Ovary (tissue), 9 donors: ENCODE measurements around the gene ARHGAP10. TPM values are rescaled to one million over a fixed set of nuclear protein-coding genes. Genes with fewer than 3 reads are reported as not detected.

ENCODE experiments used
- DNase-seq, 5 donors: peaks; one replicate each; pipeline ENCODE4 v3.0.0-alpha.2; 2019 to 2020
- H3K27ac ChIP-seq, 2 donors: fragments of 200-600 bp; one replicate each; pipeline versions ENCODE4 v1.5.1 to v1.8.0; 2019 to 2022
- H3K27me3 ChIP-seq: fragments of 200-600 bp; one replicate; pipeline ENCODE4 v1.8.0; 2022
- H3K36me3 ChIP-seq: fragments of 200-600 bp; sonication (generic); one replicate; pipeline ENCODE4 v1.5.1; 2019
- H3K4me1 ChIP-seq: one replicate; pipeline ENCODE4 v1.8.1; 2013; ENCODE audit warnings: mild to moderate bottlenecking, moderate library complexity; ENCODE audit not compliant: insufficient read depth
- H3K4me3 ChIP-seq: fragments of 200-600 bp; sonication (generic); one replicate; pipeline ENCODE4 v1.5.1; 2017
- H3K9me3 ChIP-seq, 2 donors: fragments of 200-600 bp in 1 of 2; sonication (generic) in 1 of 2; one replicate each; pipeline versions ENCODE4 v1.5.1 to v1.8.1; 2013 to 2019; ENCODE audit warnings: mild to moderate bottlenecking in 1 of 2, moderate library complexity in 1 of 2
- CTCF ChIP-seq, 3 donors: fragments of 450-650 bp in 2 of 3; fragments of 200-600 bp in 1 of 3; IDR thresholded peaks; one replicate each; pipeline versions ENCODE4 v1.5.1 to v1.8.0; 2016 to 2022; ENCODE audit warnings: antibody characterized with exemption in 3 of 3, mild to moderate bottlenecking in 1 of 3
- EP300 ChIP-seq: sonication (generic); formaldehyde crosslinking; IDR thresholded peaks from one replicate; pipeline ENCODE4 v1.6.1; 2017; ENCODE audit warnings: antibody characterized with exemption
- POLR2A ChIP-seq: fragments of 450-650 bp; IDR thresholded peaks from one replicate; pipeline ENCODE4 v1.6.1; 2017; ENCODE audit warnings: antibody characterized with exemption, mild to moderate bottlenecking, moderate library complexity
- WGBS, 3 donors: extraction: QIAGEN DNeasy Blood & Tissue Kit in 1 of 3; methylation state at CpG; one replicate each; pipeline versions ENCODE4 v1.1.5 to v1.1.7; 2013 to 2017; 5-methylcytosine and 5-hydroxymethylcytosine counted together
- intact Hi-C, 4 donors: fragments of 100-400 bp; cut with DNase I; formaldehyde crosslinking; loops; one replicate each; pipeline versions ENCODE4 v1.11.0 to v1.15.1; 2022 to 2023
- polyA plus RNA-seq, 2 donors: library from polyadenylated mRNA; stranded (reverse); fragments of 200-250 nt in 1 of 2; fragments of 350-450 nt in 1 of 2; fragmentation: Illumina TruSeq in 1 of 2; extraction: RNeasy Lipid Tissue Mini Kit (QIAGEN cat#74804) in 1 of 2; gene quantifications; one replicate each; pipeline ENCODE4 v1.2.3, GENCODE V29; 2013 to 2014
- total RNA-seq, 7 donors: library from RNA; depleted of rRNA in 2 of 7; stranded (reverse); fragments of >200 nt in 2 of 7; fragmentation: NEBNext Ultra II Directional in 3 of 7; extraction: Animal tissue kit (Norgen Biotek cat#: 25700) in 3 of 7; gene quantifications; one replicate each; pipeline versions ENCODE4 v1.1.0 to v1.2.4, GENCODE V29; 2016 to 2023
- donor health status: DM: no; HTN: no; CAD: no; lungs with moderate emphysema.
- donor health status: DM: no; HTN: no; CAD: no.
- donor health status: Bipolar disorder and iron deficiency.
- donor health status: DM: yes; HTN: yes; CAD: no.
- donor health status: DM: no; HTN: no; CAD: no.
- donor health status: DM: yes; HTN: yes; CAD: no.

Gene ARHGAP10
- total and polyA plus RNA-seq, 9 donors, result 37.1 to 76.7 (median 63.8) TPM

GRCh38 chr4:147734496-147734895 is 2.6 kb downstream of the ARHGAP10 start:
- Histone ChIP-seq H3K36me3 (no peaks in the 10 kb centered on the region), H3K9me3 (no peaks in the 10 kb centered on the region), H3K27me3 (no peaks in the 10 kb centered on the region), H3K4me1 (peaks cover 15% of the 10 kb centered on the region), H3K4me3 (peak overlapping the region; percentile 72), H3K27ac (peak overlapping the region in 1 of 2 donors; percentile 97)
- WGBS, 3 donors, result 69 to 76% (median 70%) methylated on average over 3 of the region's 3 CpGs
- no peak for DNase-seq
- intact Hi-C loops, result loop anchor here in 2 of 4 donors (5.0 to 10.0 kb wide), 3 partner anchors 80 to 123 kb away; no protein-coding TSS in a partner anchor
- no peak for TF ChIP-seq POLR2A
- TF ChIP-seq EP300, result no peak
- no peak for TF ChIP-seq CTCF (IDR thresholded peaks at IDR 0.05)

- no peaks in the 10 kb centered on the region for H3K9me3 ChIP-seq
- no peaks in the 10 kb centered on the region for H3K36me3 ChIP-seq
- no peak for DNase-seq
- H3K27ac ChIP-seq, result peak overlapping the region in 1 of 2 donors; percentile 97
- intact Hi-C loops, result loop anchor here in 2 of 4 donors (10.0 kb wide), 2 partner anchors 79 to 89 kb away; no protein-coding TSS in a partner anchor
- 17 to 39% (median 24%) methylated on average over 6 of the region's 6 CpGs for WGBS, 3 donors
- TF ChIP-seq EP300 (no peak), POLR2A (no peak), CTCF (IDR thresholded peaks at IDR 0.05) (no peak)
- H3K4me1 ChIP-seq, result peaks cover 16% of the 10 kb centered on the region
- no peaks in the 10 kb centered on the region for H3K27me3 ChIP-seq
- no peak overlapping the region for H3K4me3 ChIP-seq
These were observed 3.8 kb downstream of the ARHGAP10 start for GRCh38 chr4:147735413-147736301.

GRCh38 chr4:147736458-147736857 is 4.6 kb downstream of the ARHGAP10 start:
- TF ChIP-seq EP300, result no peak
- TF ChIP-seq POLR2A, result no peak
- TF ChIP-seq CTCF (IDR thresholded peaks at IDR 0.05), result no peak
- Histone ChIP-seq H3K27ac (peak overlapping the region in 1 of 2 donors; percentile 97), H3K27me3 (no peaks in the 10 kb centered on the region), H3K4me1 (peaks cover 18% of the 10 kb centered on the region), H3K4me3 (no peak overlapping the region), H3K36me3 (no peaks in the 10 kb centered on the region), H3K9me3 (no peaks in the 10 kb centered on the region)
- intact Hi-C loops, result loop anchor here in 2 of 4 donors (10.0 kb wide), 2 partner anchors 78 to 88 kb away; no protein-coding TSS in a partner anchor
- 27 to 51% (median 38%) methylated on average over 3 of the region's 3 CpGs for WGBS, 3 donors
- DNase-seq, result no peak

- Histone ChIP-seq H3K4me3 (no peak overlapping the region), H3K27me3 (no peaks in the 10 kb centered on the region), H3K36me3 (no peaks in the 10 kb centered on the region), H3K4me1 (peaks cover 23% of the 10 kb centered on the region), H3K27ac (no peak overlapping the region), H3K9me3 (no peaks in the 10 kb centered on the region)
- no peak for TF ChIP-seq EP300
- no peak for TF ChIP-seq CTCF (IDR thresholded peaks at IDR 0.05)
- no peak for TF ChIP-seq POLR2A
- 80 to 86% (median 82%) methylated on average over 2 of the region's 2 CpGs for WGBS, 3 donors
- no peak for DNase-seq
- intact Hi-C loops, result loop anchor here in 2 of 4 donors (10.0 kb wide), 2 partner anchors 77 to 87 kb away; no protein-coding TSS in a partner anchor
These were observed 5.7 kb downstream of the ARHGAP10 start for GRCh38 chr4:147737623-147738022.
